Ovary (tissue), 3 donors: Measurements from ENCODE around the gene RRP1B.

ENCODE experiments used
- POLR2A ChIP-seq: fragments of 450-650 bp; IDR thresholded peaks from one replicate; pipeline ENCODE4 v1.6.1; 2017; ENCODE audit warnings: antibody characterized with exemption, mild to moderate bottlenecking, moderate library complexity
- TF ChIP-seq, protein P1 (sequence below), 3 donors: fragments of 450-650 bp in 2 of 3; fragments of 200-600 bp in 1 of 3; IDR thresholded peaks; one replicate each; pipeline versions ENCODE4 v1.5.1 to v1.8.0; 2016 to 2022; ENCODE audit warnings: antibody characterized with exemption in 3 of 3, mild to moderate bottlenecking in 1 of 3
- donor health status: DM: no; HTN: no; CAD: no.

DNA sequence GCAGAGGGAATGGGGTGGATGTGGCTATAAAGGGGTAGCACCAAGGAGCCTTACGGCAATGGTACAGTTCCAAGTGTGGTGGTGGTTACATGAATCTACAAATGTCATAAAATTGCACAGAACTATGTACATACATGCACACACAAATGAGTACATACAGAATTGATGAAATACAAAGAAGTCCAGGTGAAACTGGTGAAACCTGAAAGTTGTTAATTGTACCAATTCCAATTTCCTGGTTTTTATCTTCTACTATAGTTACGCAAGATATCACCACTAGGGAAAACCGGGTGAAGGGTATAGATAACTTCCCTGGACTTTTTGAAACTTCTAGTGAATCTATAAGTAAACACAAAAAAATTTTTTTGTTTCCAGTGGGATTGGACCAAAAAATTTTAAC is 19.0 kb upstream of the RRP1B start:
- TF ChIP-seq, protein P1, sequence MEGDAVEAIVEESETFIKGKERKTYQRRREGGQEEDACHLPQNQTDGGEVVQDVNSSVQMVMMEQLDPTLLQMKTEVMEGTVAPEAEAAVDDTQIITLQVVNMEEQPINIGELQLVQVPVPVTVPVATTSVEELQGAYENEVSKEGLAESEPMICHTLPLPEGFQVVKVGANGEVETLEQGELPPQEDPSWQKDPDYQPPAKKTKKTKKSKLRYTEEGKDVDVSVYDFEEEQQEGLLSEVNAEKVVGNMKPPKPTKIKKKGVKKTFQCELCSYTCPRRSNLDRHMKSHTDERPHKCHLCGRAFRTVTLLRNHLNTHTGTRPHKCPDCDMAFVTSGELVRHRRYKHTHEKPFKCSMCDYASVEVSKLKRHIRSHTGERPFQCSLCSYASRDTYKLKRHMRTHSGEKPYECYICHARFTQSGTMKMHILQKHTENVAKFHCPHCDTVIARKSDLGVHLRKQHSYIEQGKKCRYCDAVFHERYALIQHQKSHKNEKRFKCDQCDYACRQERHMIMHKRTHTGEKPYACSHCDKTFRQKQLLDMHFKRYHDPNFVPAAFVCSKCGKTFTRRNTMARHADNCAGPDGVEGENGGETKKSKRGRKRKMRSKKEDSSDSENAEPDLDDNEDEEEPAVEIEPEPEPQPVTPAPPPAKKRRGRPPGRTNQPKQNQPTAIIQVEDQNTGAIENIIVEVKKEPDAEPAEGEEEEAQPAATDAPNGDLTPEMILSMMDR (IDR thresholded peaks at IDR 0.05), result no peak
- no peak for TF ChIP-seq POLR2A
